Transverse colon (tissue), 4 donors: Measurements from ENCODE around the gene ROCK2.

Experiments used
- EP300 ChIP-seq: sonication (generic); formaldehyde crosslinking; IDR thresholded peaks from one replicate; pipeline ENCODE4 v1.6.1; 2017; ENCODE audit warnings: antibody characterized with exemption, low read depth
- POLR2A ChIP-seq: fragments of 450-650 bp; IDR thresholded peaks from one replicate; pipeline ENCODE4 v1.6.1; 2016; ENCODE audit warnings: antibody characterized with exemption, mild to moderate bottlenecking, moderate library complexity
- POLR2AphosphoS5 ChIP-seq, 3 donors: sonication (generic); formaldehyde crosslinking; IDR thresholded peaks; one replicate each; pipeline ENCODE4 v1.6.1; 2016; ENCODE audit warnings: antibody characterized with exemption in 3 of 3
- TF ChIP-seq, protein P1 (sequence below), 5 experiments: fragments of 200-600 bp in 3 of 5; fragments of 450-650 bp in 2 of 5; sonication (generic) in 3 of 5; IDR thresholded peaks; 1 replicate in 2 of 5; 2 replicates in 3 of 5; pipeline ENCODE4 v1.5.1; 2016 to 2017; ENCODE audit warnings: antibody characterized with exemption in 5 of 5, inconsistent platforms in 3 of 5, mild to moderate bottlenecking in 2 of 5, moderate library complexity in 1 of 5

DNA sequence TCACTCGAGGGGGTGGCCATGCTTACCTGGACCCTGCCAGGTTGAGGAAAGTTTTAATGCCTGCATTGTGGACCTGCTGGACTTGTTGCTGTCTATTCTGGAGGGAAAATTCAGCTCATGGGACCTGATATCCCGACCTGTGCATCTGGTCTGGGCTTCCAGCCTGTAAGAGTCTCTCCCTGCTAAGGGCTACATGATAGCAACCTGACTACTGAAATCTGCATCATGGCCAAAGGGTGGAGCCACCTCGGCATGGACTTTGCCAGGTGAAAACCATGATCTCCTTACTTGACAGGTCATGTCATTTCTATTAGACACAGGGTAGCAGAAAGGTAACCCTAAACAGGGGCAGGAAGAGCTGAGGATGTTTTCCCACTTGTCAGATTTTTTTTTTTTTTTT is 202.1 kb downstream of the ROCK2 start:
- TF ChIP-seq, protein P1, sequence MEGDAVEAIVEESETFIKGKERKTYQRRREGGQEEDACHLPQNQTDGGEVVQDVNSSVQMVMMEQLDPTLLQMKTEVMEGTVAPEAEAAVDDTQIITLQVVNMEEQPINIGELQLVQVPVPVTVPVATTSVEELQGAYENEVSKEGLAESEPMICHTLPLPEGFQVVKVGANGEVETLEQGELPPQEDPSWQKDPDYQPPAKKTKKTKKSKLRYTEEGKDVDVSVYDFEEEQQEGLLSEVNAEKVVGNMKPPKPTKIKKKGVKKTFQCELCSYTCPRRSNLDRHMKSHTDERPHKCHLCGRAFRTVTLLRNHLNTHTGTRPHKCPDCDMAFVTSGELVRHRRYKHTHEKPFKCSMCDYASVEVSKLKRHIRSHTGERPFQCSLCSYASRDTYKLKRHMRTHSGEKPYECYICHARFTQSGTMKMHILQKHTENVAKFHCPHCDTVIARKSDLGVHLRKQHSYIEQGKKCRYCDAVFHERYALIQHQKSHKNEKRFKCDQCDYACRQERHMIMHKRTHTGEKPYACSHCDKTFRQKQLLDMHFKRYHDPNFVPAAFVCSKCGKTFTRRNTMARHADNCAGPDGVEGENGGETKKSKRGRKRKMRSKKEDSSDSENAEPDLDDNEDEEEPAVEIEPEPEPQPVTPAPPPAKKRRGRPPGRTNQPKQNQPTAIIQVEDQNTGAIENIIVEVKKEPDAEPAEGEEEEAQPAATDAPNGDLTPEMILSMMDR (IDR thresholded peaks at IDR 0.05): no peak
- TF ChIP-seq POLR2A (no peak), POLR2AphosphoS5 (IDR thresholded peaks at IDR 0.05) (no peak), EP300 (no peak)
